K562 (cell line): ENCODE results near the gene ERRFI1. TPM values are rescaled to one million over a fixed set of nuclear protein-coding genes. Genes with fewer than 3 reads are reported as not detected.
A peak's percentile ranks its signal among the peaks of the same experiment; 100 is the strongest.

Experiments
- ATAC-seq: fragments of 200-7000 bp; cut with Tn5 transposase; 3 replicates; pipeline ENCODE4 v1.9.1; 2020; ENCODE audit warnings: moderate library complexity
- BruUV-seq: library from RNA; stranded (reverse); fragments of 400-500 nt; replicated peaks from 2 replicates; lab custom pipeline; 2021; lab: Mats Ljungman, UMichigan
- CTCF ChIA-PET: fragments of 300-600 bp; formaldehyde crosslinking; extraction: SDS; loops from one replicate; lab custom pipeline; 2021; ENCODE audit warnings: low intra/inter-chr PET ratio; lab: Yijun Ruan, JAX
- POLR2A ChIA-PET: fragments of 300-600, 350-650 bp; sonication (Branson Sonifier 250); formaldehyde crosslinking; extraction: SDS; loops from one replicate; lab custom pipeline; 2021; ENCODE audit warnings: antibody characterized with exemption, inconsistent platforms; lab: Yijun Ruan, JAX
- DNase-seq, 4 experiments: peaks; one replicate each; pipeline versions ENCODE4 v3.0.0 to v3.0.0-alpha.2; 2011 to 2018; ENCODE audit warnings: low spot score in 3 of 4, mixed read lengths in 3 of 4; ENCODE audit errors: extremely low read depth in 1 of 4
- FAIRE-seq: peaks from 2 replicates; lab custom pipeline; 2011; peaks lifted over from hg19 to GRCh38; lab: Jason Lieb, UNC
- H2AFZ ChIP-seq: 2 replicates; pipeline ENCODE4 v1.6.0; 2011; ENCODE audit warnings: low read depth, low read length, control low read depth, inconsistent platforms
- H3K27ac ChIP-seq: fragments of 200-600 bp; 3 replicates; pipeline ENCODE4 v1.8.0; 2011; ENCODE audit warnings: low read depth, mild to moderate bottlenecking, control low read depth, inconsistent platforms, low read length, moderate library complexity, mixed read lengths; ENCODE audit errors: extremely low read depth
- H3K27me3 ChIP-seq, 2 experiments: fragments of 300-600 bp in 1 of 2; 2 replicates in 1 of 2; 3 replicates in 1 of 2; pipeline versions ENCODE4 v1.6.0 to v1.8.0; 2011; ENCODE audit warnings: inconsistent platforms in 2 of 2, low read length in 2 of 2, mild to moderate bottlenecking in 1 of 2, mixed read lengths in 1 of 2, moderate library complexity in 1 of 2; ENCODE audit not compliant: control insufficient read depth in 2 of 2, insufficient read depth in 2 of 2
- H3K36me3 ChIP-seq: fragments of 300-600 bp; 3 replicates; pipeline ENCODE4 v1.8.0; 2011; ENCODE audit warnings: mild to moderate bottlenecking, low read length, inconsistent platforms; ENCODE audit not compliant: control insufficient read depth, insufficient read depth
- H3K4me1 ChIP-seq, 2 experiments: fragments of 200-600 bp in 1 of 2; replicated peaks in 1 of 2; 2 replicates in 1 of 2; 3 replicates in 1 of 2; pipeline versions ENCODE4 v1.5.1 to v1.8.0; 2011; ENCODE audit warnings: inconsistent platforms in 2 of 2, low read length in 2 of 2, mild to moderate bottlenecking in 1 of 2, mixed read lengths in 1 of 2, moderate library complexity in 1 of 2; ENCODE audit not compliant: control insufficient read depth in 2 of 2, insufficient read depth in 2 of 2
- H3K4me2 ChIP-seq: 2 replicates; pipeline ENCODE4 v1.6.1; 2011; ENCODE audit warnings: low read length, control low read depth, inconsistent platforms, mixed read lengths; ENCODE audit not compliant: insufficient read depth
- H3K4me3 ChIP-seq: fragments of 200-600 bp; sonication (generic), shearing (Covaris generic); 2 replicates; pipeline ENCODE4 v1.5.1; 2016; ENCODE audit warnings: control low read depth, inconsistent platforms
- H3K79me2 ChIP-seq: fragments of 200-600 bp; 3 replicates; pipeline ENCODE4 v1.8.0; 2011; ENCODE audit warnings: low read length, inconsistent platforms; ENCODE audit not compliant: control insufficient read depth, insufficient read depth
- H3K9ac ChIP-seq, 2 experiments: 2 replicates each; pipeline versions ENCODE4 v1.6.0 to v1.6.1; 2011; ENCODE audit warnings: low read depth in 2 of 2, low read length in 2 of 2, control low read depth in 1 of 2, inconsistent platforms in 1 of 2, mild to moderate bottlenecking in 1 of 2, mixed read lengths in 1 of 2; ENCODE audit not compliant: insufficient read depth in 1 of 2
- H3K9me1 ChIP-seq: one replicate; pipeline ENCODE4 v1.6.0; 2011; ENCODE audit warnings: inconsistent platforms, mild to moderate bottlenecking, low read length, moderate library complexity; ENCODE audit not compliant: control insufficient read depth, insufficient read depth
- H3K9me3 ChIP-seq: replicated peaks from 2 replicates; pipeline ENCODE4 v1.5.1; 2011; ENCODE audit warnings: low read depth, low read length, inconsistent platforms; ENCODE audit not compliant: control insufficient read depth, insufficient read depth
- H4K20me1 ChIP-seq: replicated peaks from 2 replicates; pipeline ENCODE4 v1.6.1; 2011; ENCODE audit warnings: low read length, inconsistent platforms, mixed read lengths; ENCODE audit not compliant: control insufficient read depth, insufficient read depth
- BRCA1 ChIP-seq, 2 experiments: fragments of 450-650 bp in 1 of 2; sonication (generic) in 1 of 2; formaldehyde crosslinking in 1 of 2; IDR thresholded peaks; 2 replicates each; pipeline versions ENCODE4 v1.5.0 to v1.6.1; 2017 to 2020; ENCODE audit warnings: mild to moderate bottlenecking in 1 of 2, missing genetic modification reagents in 1 of 2
- CBX8 ChIP-seq: fragments of 200-600 bp; sonication (generic); IDR thresholded peaks from 2 replicates; pipeline ENCODE4 v1.6.1; 2012; ENCODE audit warnings: borderline replicate concordance, mixed run types, low read depth, mild to moderate bottlenecking, moderate library complexity, mixed read lengths, low read length, control low read depth, inconsistent platforms; ENCODE audit not compliant: poor library complexity, severe bottlenecking; ENCODE audit errors: extremely low read depth
- CEBPB ChIP-seq: fragments of 450-650 bp; IDR thresholded peaks from 2 replicates; pipeline ENCODE4 v1.6.1; 2016; ENCODE audit warnings: missing genetic modification characterization, missing compliant biosample characterization
- CEBPG ChIP-seq, 3 experiments: fragments of 200-800 bp in 1 of 3; sonication (Bioruptor generic) in 1 of 3; sonication (generic) in 1 of 3; formaldehyde crosslinking in 1 of 3; IDR thresholded peaks in 2 of 3; conservative IDR thresholded peaks in 1 of 3; 2 replicates each; pipeline versions ENCODE4 v1.6.1 to v1.8.0; 2016 to 2022; ENCODE audit warnings: missing compliant biosample characterization in 2 of 3, missing genetic modification characterization in 2 of 3, mild to moderate bottlenecking in 1 of 3, missing genetic modification reagents in 1 of 3
- KDM2B ChIP-seq: fragments of 250-450 bp; sonication (Bioruptor Pico); IDR thresholded peaks from 2 replicates; pipeline ENCODE4 v1.8.0; 2021; ENCODE audit warnings: mild to moderate bottlenecking, moderate library complexity
- LEF1 ChIP-seq: fragments of 450-650 bp; IDR thresholded peaks from 2 replicates; pipeline ENCODE4 v1.6.1; 2016; ENCODE audit warnings: mild to moderate bottlenecking
- PBX2 ChIP-seq, 2 experiments: IDR thresholded peaks in 1 of 2; conservative IDR thresholded peaks in 1 of 2; 2 replicates each; pipeline ENCODE4 v1.6.1; 2016; ENCODE audit warnings: low read depth in 2 of 2, mild to moderate bottlenecking in 1 of 2, missing compliant biosample characterization in 1 of 2, missing genetic modification characterization in 1 of 2, moderate library complexity in 1 of 2
- PTBP1 ChIP-seq: fragments of 200-400 bp; formaldehyde crosslinking; IDR thresholded peaks from 2 replicates; pipeline ENCODE4 v1.6.1; 2017; ENCODE audit warnings: low read depth, low read length
- SP1 ChIP-seq: sonication (generic); formaldehyde crosslinking; IDR thresholded peaks from 2 replicates; pipeline ENCODE4 v1.8.1; 2022; ENCODE audit warnings: mild to moderate bottlenecking, missing genetic modification reagents
- SRSF7 ChIP-seq: fragments of 200-400 bp; formaldehyde crosslinking; optimal IDR thresholded peaks from 2 replicates; pipeline ENCODE3; 2017; ENCODE audit warnings: mild to moderate bottlenecking, low read depth, low read length
- TAF7 ChIP-seq: fragments of 450-650 bp; IDR thresholded peaks from 2 replicates; pipeline ENCODE4 v1.6.1; 2016; ENCODE audit warnings: missing genetic modification characterization, missing compliant biosample characterization
- WGBS: fragments of 100-300 bp; shearing (Covaris generic); methylation state at CpG from one replicate; pipeline ENCODE4 v1.1.6; 2016; ENCODE audit warnings: low coverage, mixed read lengths; ENCODE audit not compliant: insufficient coverage; ENCODE audit errors: missing lambda C conversion rate; 5-methylcytosine and 5-hydroxymethylcytosine counted together
- in situ Hi-C: fragments of 300-500 bp; cut with MboI; formaldehyde crosslinking; loops from 4 replicates; pipeline ENCODE4 v1.15.0; 2018; ENCODE audit warnings: inconsistent platforms, mixed read lengths
- intact Hi-C: fragments of 100-400 bp; cut with micrococcal nuclease; formaldehyde crosslinking; loops from 2 replicates; pipeline ENCODE4 v1.14.2; 2022
- polyA plus RNA-seq, 8 experiments: library from polyadenylated mRNA; depleted of rRNA in 4 of 8; stranded (reverse) in 5 of 8; unstranded in 3 of 8; fragments of >200 nt; fragmentation: Nextera tagmentation in 2 of 8; fragmentation: Illumina TruSeq in 1 of 8; extraction: Ambion mirVana in 2 of 8; extraction: Trizol in 1 of 8; gene quantifications; 2 replicates each; pipeline versions ENCODE4 v1.2.1 to v1.2.3, GENCODE V29; 2011 to 2014; ENCODE audit warnings: inconsistent platforms in 1 of 8, missing spikeins in 1 of 8
- total RNA-seq, 7 experiments: library from RNA; depleted of rRNA in 6 of 7; stranded (reverse); fragments of >200 nt in 6 of 7; fragmentation: Illumina TruSeq in 2 of 7; extraction: Trizol in 2 of 7; gene quantifications; 2 replicates each; pipeline versions ENCODE4 v1.2.1 to v1.2.3, GENCODE V29; 2011 to 2021; ENCODE audit warnings: low replicate concordance in 1 of 7

ERRFI1 gene
- total and polyA plus RNA-seq, 9 of the 15 experiments (the other 6 are each of a cell fraction or from before 2014, with no cell fraction given) = 0.67 to 4.4 (median 1.1) TPM

GRCh38 chr1:8017495-8018197, 8.5 kb downstream of the ERRFI1 start:
- no peak overlapping the region for H3K9ac ChIP-seq
- no peak for ATAC-seq
- intact Hi-C loops (loop anchor here (5.0 kb wide), 1 partner anchor 350 kb away; no protein-coding TSS in a partner anchor), in situ Hi-C loops (loop anchor here (5.0 to 10.0 kb wide), 2 partner anchors 295 to 353 kb away; no protein-coding TSS in a partner anchor)
- peaks cover 0 to 7% of the 10 kb centered on the region in 2 experiments; a peak in 1 of 5 replicates for H3K4me1 ChIP-seq
- ChIA-PET POLR2A (interaction anchor here (1.1 kb wide), 1 partner anchor 297 kb away, joined by 3 read pairs; no protein-coding TSS in a partner anchor), CTCF (interaction anchor here (0.5 to 3.5 kb wide), 7 partner anchors 32 to 348 kb away, joined by 3 to 37 read pairs (median 4); no protein-coding TSS in a partner anchor)
- no peak overlapping the region for H2AFZ ChIP-seq
- peaks cover 5 to 13% of the 10 kb centered on the region in 2 experiments for H3K27me3 ChIP-seq
- no peak overlapping the region for H3K4me2 ChIP-seq
- H4K20me1 ChIP-seq = no peaks in the 10 kb centered on the region; the same call in 1 of the 2 replicates
- no peak for DNase-seq
- 7% methylated on average over 5 of the region's 5 CpGs for WGBS
- H3K36me3 ChIP-seq = no peaks in the 10 kb centered on the region
- no TSS peak for BruUV-seq
- no peaks in the 10 kb centered on the region for H3K79me2 ChIP-seq
- no peak overlapping the region for H3K4me3 ChIP-seq
- TF ChIP-seq SP1 (CRISPR knock-in tag) (no peak), CEBPG (CRISPR knock-in tag; IDR thresholded peaks at IDR 0.05) (no peak), CEBPG (tag; conservative IDR thresholded peaks at IDR 0.05 in 1 of 2, IDR thresholded peaks at IDR 0.05 in 1 of 2) (peak in 1 of 2 experiments; percentile 68; a peak in 3 of 4 replicates), CEBPB (peak; percentile 27; the same call in 1 of the 2 replicates), CBX8 (peak; percentile 88), SRSF7 (no peak), KDM2B (no peak), PTBP1 (no peak), LEF1 (no peak), PBX2 (CRISPR knock-in tag; IDR thresholded peaks at IDR 0.05; ENCODE audit: low read depth) (no peak), PBX2 (tag; conservative IDR thresholded peaks at IDR 0.05; ENCODE audit: low read depth) (peak; percentile 72), BRCA1 (IDR thresholded peaks at IDR 0.05) (no peak), BRCA1 (CRISPR knock-in tag; IDR thresholded peaks at IDR 0.05) (no peak), TAF7 (tag) (no peak)
- H3K9me1 ChIP-seq = no peaks in the 10 kb centered on the region
- no peak overlapping the region for H3K27ac ChIP-seq
- H3K9me3 ChIP-seq = no peaks in the 10 kb centered on the region
- FAIRE-seq = no peak
